Measurements from ENCODE around the gene CAMKMT. TPM values are rescaled to one million over a fixed set of nuclear protein-coding genes. Genes with fewer than 3 reads are reported as not detected.

CAMKMT gene
- total RNA-seq, 4 donors from 2014 or later: 9.8 to 33.0 (median 18.7) TPM

DNA sequence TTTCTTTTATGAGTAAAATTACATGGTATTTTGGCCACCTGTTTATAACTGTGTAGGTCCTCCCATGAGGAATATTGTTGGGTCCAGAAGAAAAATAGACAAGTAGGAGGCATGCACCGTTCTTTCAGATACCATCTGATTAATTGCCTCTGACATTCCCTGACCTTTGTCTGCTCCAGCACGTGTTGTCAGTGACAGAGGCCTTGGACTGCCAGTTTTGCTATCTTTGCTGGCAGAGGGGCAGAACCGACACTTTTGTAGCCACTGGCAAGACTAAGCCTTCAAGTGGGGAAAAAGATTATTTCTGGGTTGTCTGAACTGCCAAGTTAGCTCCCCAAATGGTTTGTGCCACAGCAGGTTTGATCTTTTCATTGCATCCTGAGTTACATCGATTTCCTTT, 276.9 kb downstream of the CAMKMT start:
- Histone ChIP-seq H3K27ac (no peak overlapping the region), H3K27me3 (no peaks in the 10 kb centered on the region), H3K9me3 (no peaks in the 10 kb centered on the region), H3K36me3 (no peaks in the 10 kb centered on the region), H3K4me3 (no peak overlapping the region), H3K4me1 (no peaks in the 10 kb centered on the region)
- TF ChIP-seq, protein P1, sequence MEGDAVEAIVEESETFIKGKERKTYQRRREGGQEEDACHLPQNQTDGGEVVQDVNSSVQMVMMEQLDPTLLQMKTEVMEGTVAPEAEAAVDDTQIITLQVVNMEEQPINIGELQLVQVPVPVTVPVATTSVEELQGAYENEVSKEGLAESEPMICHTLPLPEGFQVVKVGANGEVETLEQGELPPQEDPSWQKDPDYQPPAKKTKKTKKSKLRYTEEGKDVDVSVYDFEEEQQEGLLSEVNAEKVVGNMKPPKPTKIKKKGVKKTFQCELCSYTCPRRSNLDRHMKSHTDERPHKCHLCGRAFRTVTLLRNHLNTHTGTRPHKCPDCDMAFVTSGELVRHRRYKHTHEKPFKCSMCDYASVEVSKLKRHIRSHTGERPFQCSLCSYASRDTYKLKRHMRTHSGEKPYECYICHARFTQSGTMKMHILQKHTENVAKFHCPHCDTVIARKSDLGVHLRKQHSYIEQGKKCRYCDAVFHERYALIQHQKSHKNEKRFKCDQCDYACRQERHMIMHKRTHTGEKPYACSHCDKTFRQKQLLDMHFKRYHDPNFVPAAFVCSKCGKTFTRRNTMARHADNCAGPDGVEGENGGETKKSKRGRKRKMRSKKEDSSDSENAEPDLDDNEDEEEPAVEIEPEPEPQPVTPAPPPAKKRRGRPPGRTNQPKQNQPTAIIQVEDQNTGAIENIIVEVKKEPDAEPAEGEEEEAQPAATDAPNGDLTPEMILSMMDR (IDR thresholded peaks at IDR 0.05): no peak
- TF ChIP-seq POLR2A (IDR thresholded peaks at IDR 0.05): no peak
- DNase-seq: no peak

DNA sequence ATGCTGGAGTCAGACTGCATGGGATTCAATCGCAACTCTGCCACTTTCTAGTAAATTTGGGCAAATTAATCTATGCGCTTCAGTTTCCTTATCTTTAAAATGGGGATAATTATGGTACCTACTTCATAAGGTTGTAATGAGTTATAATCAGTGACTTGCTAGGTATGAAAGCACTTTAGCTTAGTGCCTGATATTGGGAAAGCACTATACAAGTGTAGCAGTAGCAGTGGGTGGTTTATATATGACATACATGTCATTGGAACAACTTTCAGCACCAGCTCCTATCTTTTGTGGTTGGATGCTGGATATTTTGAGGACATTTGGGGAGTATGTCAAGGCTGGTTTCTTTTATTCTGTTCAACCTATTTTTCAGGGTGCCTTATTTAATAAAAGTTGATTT, 277.7 kb downstream of the CAMKMT start:
- H3K4me3 ChIP-seq: no peak overlapping the region
- no peaks in the 10 kb centered on the region for H3K9me3 ChIP-seq
- TF ChIP-seq POLR2A (IDR thresholded peaks at IDR 0.05): no peak
- TF ChIP-seq, protein P1 (IDR thresholded peaks at IDR 0.05): no peak
- H3K36me3 ChIP-seq: no peaks in the 10 kb centered on the region
- no peak for DNase-seq
- no peaks in the 10 kb centered on the region for H3K4me1 ChIP-seq
- H3K27ac ChIP-seq: no peak overlapping the region
- H3K27me3 ChIP-seq: no peaks in the 10 kb centered on the region

DNA sequence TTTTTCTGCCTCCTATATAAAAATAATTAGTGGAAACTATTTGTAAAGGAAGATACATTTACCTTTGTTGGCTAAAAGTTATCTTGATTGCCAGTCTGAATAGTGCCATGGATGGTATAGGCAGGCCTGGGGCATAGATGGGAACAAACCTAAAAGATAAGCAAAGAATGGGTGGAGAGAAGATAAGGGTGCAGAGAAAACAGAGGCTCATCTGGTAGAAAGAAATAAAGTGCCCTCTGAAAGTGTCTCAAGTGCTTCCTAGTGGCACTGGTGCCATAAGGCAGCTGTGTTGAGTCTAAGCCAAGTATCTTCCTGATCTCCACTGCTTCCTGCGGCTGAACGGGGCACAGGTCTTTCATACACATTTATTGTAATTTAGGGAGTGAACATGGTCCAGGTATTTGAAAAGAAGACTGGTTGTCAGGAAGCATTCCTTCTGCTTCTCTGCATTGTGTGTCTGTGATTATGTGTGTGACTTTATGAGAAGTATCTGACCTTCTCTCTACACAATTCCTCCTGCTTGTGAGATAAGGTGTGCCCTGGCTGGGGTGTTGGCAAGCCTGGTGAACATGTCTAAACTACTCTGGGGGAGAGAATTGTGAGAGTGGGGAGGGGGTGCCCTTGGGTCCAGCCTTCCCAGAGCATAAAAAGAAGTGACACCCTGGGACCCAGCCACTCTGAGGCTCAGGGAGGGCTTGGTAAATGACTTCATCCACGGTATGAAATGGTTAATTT, 280.5 kb downstream of the CAMKMT start:
- no peaks in the 10 kb centered on the region for H3K36me3 ChIP-seq
- no peaks in the 10 kb centered on the region for H3K27me3 ChIP-seq
- no peak for DNase-seq
- H3K27ac ChIP-seq: no peak overlapping the region
- no peaks in the 10 kb centered on the region for H3K4me1 ChIP-seq
- no peak for TF ChIP-seq POLR2A (IDR thresholded peaks at IDR 0.05)
- TF ChIP-seq, protein P1 (IDR thresholded peaks at IDR 0.05): no peak
- H3K9me3 ChIP-seq: no peaks in the 10 kb centered on the region
- no peak overlapping the region for H3K4me3 ChIP-seq

DNA sequence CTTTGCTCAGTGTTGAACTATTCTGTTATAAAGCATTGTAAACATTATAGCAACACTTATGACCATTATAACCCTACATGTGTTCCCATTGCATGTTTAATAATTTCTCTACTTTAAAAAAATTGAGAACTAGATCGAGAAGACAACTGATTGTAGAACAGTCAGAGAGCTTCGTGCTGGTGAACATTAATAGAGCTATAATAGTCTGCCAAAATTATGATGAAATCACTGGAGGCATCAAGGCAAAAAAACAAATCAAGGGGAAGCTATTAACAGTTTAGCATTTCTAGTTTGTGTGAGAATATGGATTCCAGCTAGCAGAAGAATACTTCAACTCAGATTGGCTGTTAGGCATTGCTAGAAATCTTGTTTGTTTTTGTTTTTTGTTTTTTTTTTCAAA, 284.2 kb downstream of the CAMKMT start:
- Histone ChIP-seq H3K27me3 (no peaks in the 10 kb centered on the region), H3K9me3 (no peaks in the 10 kb centered on the region), H3K27ac (no peak overlapping the region), H3K4me3 (no peak overlapping the region), H3K36me3 (no peaks in the 10 kb centered on the region), H3K4me1 (no peaks in the 10 kb centered on the region)
- DNase-seq: no peak
- no peak for TF ChIP-seq POLR2A (IDR thresholded peaks at IDR 0.05)
- TF ChIP-seq, protein P1 (IDR thresholded peaks at IDR 0.05): no peak

DNA sequence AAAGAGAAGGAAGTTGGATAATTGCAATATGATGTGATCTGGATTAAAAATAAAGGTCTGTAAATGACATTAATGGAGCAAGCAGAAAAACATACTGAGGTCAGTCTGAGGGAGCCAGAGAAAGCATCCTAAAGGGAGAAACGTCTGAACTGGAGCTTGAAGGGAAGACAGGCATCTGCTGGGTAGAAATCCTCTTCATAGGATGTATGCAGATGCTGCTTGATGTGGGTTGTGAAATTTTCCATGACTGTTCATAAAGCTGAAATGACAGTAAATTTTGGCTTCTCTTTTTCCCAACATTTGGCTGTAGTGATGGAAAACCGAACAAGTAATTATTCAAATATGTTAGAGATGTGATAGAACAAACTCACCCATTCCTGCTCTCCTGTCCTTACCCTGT, 287.6 kb downstream of the CAMKMT start:
- no peaks in the 10 kb centered on the region for H3K9me3 ChIP-seq
- H3K4me3 ChIP-seq: no peak overlapping the region
- no peaks in the 10 kb centered on the region for H3K36me3 ChIP-seq
- TF ChIP-seq POLR2A (IDR thresholded peaks at IDR 0.05): no peak
- TF ChIP-seq, protein P1 (IDR thresholded peaks at IDR 0.05): no peak
- H3K27me3 ChIP-seq: no peaks in the 10 kb centered on the region
- H3K4me1 ChIP-seq: no peaks in the 10 kb centered on the region
- DNase-seq: no peak
- no peak overlapping the region for H3K27ac ChIP-seq

Measured in Peyer's patch (tissue), 4 donors.